Measurements from ENCODE around the gene TUT4.
"Not testable (repeated sequence)": the region's sequence is repeated elsewhere in the genome, so short reads cannot be mapped to it uniquely, and the experiment has no call there.

The TUT4 gene

GRCh38 chr1:52588535-52588934, 35.6 kb upstream of the TUT4 start:
- in situ Hi-C loops (cut with MboI; ENCODE audit: low sequenced_read_pairs, unreplicated experiment), result no loop called here
- no peak for DNase-seq (ENCODE audit: low spot score)
- no peak for TF ChIP-seq CTCF (IDR thresholded peaks at IDR 0.05; ENCODE audit: borderline replicate concordance, control extremely low read depth, extremely low read depth, insufficient read depth, missing control alignments)

- no peak for TF ChIP-seq CTCF (IDR thresholded peaks at IDR 0.05; ENCODE audit: borderline replicate concordance, control extremely low read depth, extremely low read depth, insufficient read depth, missing control alignments)
- in situ Hi-C loops (cut with MboI; ENCODE audit: low sequenced_read_pairs, unreplicated experiment), result no loop called here
- no peak for DNase-seq (ENCODE audit: low spot score)
Observed at GRCh38 chr1:52588027-52588426, 35.1 kb upstream of the TUT4 start.

GRCh38 chr1:52585474-52585873, 32.6 kb upstream of the TUT4 start:
- no peak for TF ChIP-seq CTCF (IDR thresholded peaks at IDR 0.05; ENCODE audit: borderline replicate concordance, control extremely low read depth, extremely low read depth, insufficient read depth, missing control alignments)
- in situ Hi-C loops (cut with MboI; ENCODE audit: low sequenced_read_pairs, unreplicated experiment), result no loop called here
- DNase-seq (ENCODE audit: low spot score), result no peak

- in situ Hi-C loops (cut with MboI; ENCODE audit: low sequenced_read_pairs, unreplicated experiment), result no loop called here
- TF ChIP-seq CTCF (IDR thresholded peaks at IDR 0.05; ENCODE audit: borderline replicate concordance, control extremely low read depth, extremely low read depth, insufficient read depth, missing control alignments), result no peak
- DNase-seq (ENCODE audit: low spot score), result no peak
Observed at GRCh38 chr1:52582116-52582696, 29.3 kb upstream of the TUT4 start.

GRCh38 chr1:52580283-52580682, 27.4 kb upstream of the TUT4 start:
- no peak for DNase-seq (ENCODE audit: low spot score)
- in situ Hi-C loops (cut with MboI; ENCODE audit: low sequenced_read_pairs, unreplicated experiment), result no loop called here
- no peak for TF ChIP-seq CTCF (IDR thresholded peaks at IDR 0.05; ENCODE audit: borderline replicate concordance, control extremely low read depth, extremely low read depth, insufficient read depth, missing control alignments)

- in situ Hi-C loops (cut with MboI; ENCODE audit: low sequenced_read_pairs, unreplicated experiment), result no loop called here
- TF ChIP-seq CTCF (IDR thresholded peaks at IDR 0.05; ENCODE audit: borderline replicate concordance, control extremely low read depth, extremely low read depth, insufficient read depth, missing control alignments), result no peak
- DNase-seq (ENCODE audit: low spot score), result no peak
Observed at GRCh38 chr1:52579415-52579814, 26.5 kb upstream of the TUT4 start.

- DNase-seq (ENCODE audit: low spot score); in situ Hi-C loops (cut with MboI; ENCODE audit: low sequenced_read_pairs, unreplicated experiment): not testable (repeated sequence)
Observed at GRCh38 chr1:52578066-52578465, 25.2 kb upstream of the TUT4 start.

Measured in GM13976 (cell line).